K562 (cell line): ENCODE results near the gene NEU3. TPM values are rescaled to one million over a fixed set of nuclear protein-coding genes. Genes with fewer than 3 reads are reported as not detected.
A peak's percentile ranks its signal among the peaks of the same experiment; 100 is the strongest.

Experiments used
- ARID2 ChIP-seq: fragments of 450-650 bp; IDR thresholded peaks from 2 replicates; pipeline ENCODE4 v1.6.1; 2017; ENCODE audit warnings: antibody characterized with exemption, mild to moderate bottlenecking
- BRD9 ChIP-seq: fragments of 450-650 bp; IDR thresholded peaks from 2 replicates; pipeline ENCODE4 v1.6.1; 2018; ENCODE audit warnings: low read depth; ENCODE audit not compliant: partially characterized antibody
- CCAR2 ChIP-seq: fragments of 200-400 bp; formaldehyde crosslinking; IDR thresholded peaks from 2 replicates; pipeline ENCODE4 v1.6.1; 2017; ENCODE audit warnings: mild to moderate bottlenecking, low read depth, low read length
- DMBX1 ChIP-seq: fragments of 250-450 bp; sonication (Bioruptor Pico); IDR thresholded peaks from 2 replicates; pipeline ENCODE4 v1.8.0; 2022; ENCODE audit warnings: inconsistent platforms, mild to moderate bottlenecking, moderate library complexity, borderline replicate concordance
- ELF2 ChIP-seq: fragments of 250-450 bp; sonication (Bioruptor Pico); IDR thresholded peaks from 2 replicates; pipeline ENCODE4 v1.5.0; 2021; ENCODE audit warnings: mild to moderate bottlenecking
- FOS ChIP-seq: IDR thresholded peaks from 3 replicates; pipeline ENCODE4 v1.6.1; 2011; ENCODE audit not compliant: insufficient read length; ENCODE audit errors: extremely low read depth
- NR2C2 ChIP-seq, 2 experiments: fragments of 200-800 bp in 1 of 2; sonication (Bioruptor generic) in 1 of 2; sonication (generic) in 1 of 2; formaldehyde crosslinking in 1 of 2; IDR thresholded peaks; 2 replicates each; pipeline versions ENCODE4 v1.6.1 to v1.8.0; 2016 to 2022; ENCODE audit warnings: mild to moderate bottlenecking in 1 of 2, missing compliant biosample characterization in 1 of 2, missing genetic modification characterization in 1 of 2, missing genetic modification reagents in 1 of 2
- RCOR1 ChIP-seq, 2 experiments: IDR thresholded peaks; 2 replicates each; pipeline ENCODE4 v1.6.1; 2012; ENCODE audit warnings: low read depth in 2 of 2, low read length in 2 of 2, borderline replicate concordance in 1 of 2, improper control_type of control experiment in 1 of 2
- SOX6 ChIP-seq: fragments of 450-650 bp; IDR thresholded peaks from 2 replicates; pipeline ENCODE4 v1.6.1; 2014; ENCODE audit warnings: mild to moderate bottlenecking
- TEAD1 ChIP-seq, 2 experiments: fragments of 450-650 bp in 1 of 2; sonication (generic) in 1 of 2; formaldehyde crosslinking; IDR thresholded peaks; 2 replicates each; pipeline versions ENCODE4 v1.4.0 to v1.8.0; 2020 to 2022; ENCODE audit warnings: mild to moderate bottlenecking in 2 of 2, missing genetic modification reagents in 1 of 2
- XRCC5 ChIP-seq: fragments of 200-400 bp; formaldehyde crosslinking; IDR thresholded peaks from 2 replicates; pipeline ENCODE4 v1.6.1; 2017; ENCODE audit warnings: low read depth, mild to moderate bottlenecking, low read length
- ZNF239 ChIP-seq: fragments of 250-450 bp; sonication (Bioruptor Pico); IDR thresholded peaks from 2 replicates; pipeline ENCODE4 v1.4.0; 2020; ENCODE audit warnings: mild to moderate bottlenecking
- ZNF77 ChIP-seq: fragments of 250-450 bp; sonication (Bioruptor Pico); IDR thresholded peaks from 2 replicates; pipeline ENCODE4 v1.5.0; 2020
- polyA plus RNA-seq, 8 experiments: library from polyadenylated mRNA; depleted of rRNA in 4 of 8; stranded (reverse) in 5 of 8; unstranded in 3 of 8; fragments of >200 nt; fragmentation: Nextera tagmentation in 2 of 8; fragmentation: Illumina TruSeq in 1 of 8; extraction: Ambion mirVana in 2 of 8; extraction: Trizol in 1 of 8; gene quantifications; 2 replicates each; pipeline versions ENCODE4 v1.2.1 to v1.2.3, GENCODE V29; 2011 to 2014; ENCODE audit warnings: inconsistent platforms in 1 of 8, missing spikeins in 1 of 8
- total RNA-seq, 7 experiments: library from RNA; depleted of rRNA in 6 of 7; stranded (reverse); fragments of >200 nt in 6 of 7; fragmentation: Illumina TruSeq in 2 of 7; extraction: Trizol in 2 of 7; gene quantifications; 2 replicates each; pipeline versions ENCODE4 v1.2.1 to v1.2.3, GENCODE V29; 2011 to 2021; ENCODE audit warnings: low replicate concordance in 1 of 7
- TF ChIP-seq, protein P1 (sequence below), 2 experiments: fragments of 450-650 bp; IDR thresholded peaks; 2 replicates each; pipeline ENCODE4 v1.6.1; 2016; ENCODE audit warnings: mild to moderate bottlenecking in 2 of 2, borderline replicate concordance in 1 of 2, low read depth in 1 of 2, moderate library complexity in 1 of 2
- TF ChIP-seq, protein P2 (sequence below): IDR thresholded peaks from 2 replicates; pipeline ENCODE4 v1.6.1; 2011; ENCODE audit warnings: borderline replicate concordance, low read depth, mild to moderate bottlenecking, moderate library complexity, low read length; ENCODE audit not compliant: insufficient read depth, poor library complexity, severe bottlenecking
- TF ChIP-seq, protein P3 (sequence below): fragments of 250-450 bp; sonication (Bioruptor Pico); IDR thresholded peaks from 2 replicates; pipeline ENCODE4 v1.8.0; 2022; ENCODE audit warnings: moderate library complexity, mild to moderate bottlenecking, inconsistent platforms

The NEU3 gene
- total and polyA plus RNA-seq, 9 of the 15 experiments (the other 6 are each of a cell fraction or from before 2014, with no cell fraction given): 6.2 to 41.3 (median 31.1) TPM

DNA sequence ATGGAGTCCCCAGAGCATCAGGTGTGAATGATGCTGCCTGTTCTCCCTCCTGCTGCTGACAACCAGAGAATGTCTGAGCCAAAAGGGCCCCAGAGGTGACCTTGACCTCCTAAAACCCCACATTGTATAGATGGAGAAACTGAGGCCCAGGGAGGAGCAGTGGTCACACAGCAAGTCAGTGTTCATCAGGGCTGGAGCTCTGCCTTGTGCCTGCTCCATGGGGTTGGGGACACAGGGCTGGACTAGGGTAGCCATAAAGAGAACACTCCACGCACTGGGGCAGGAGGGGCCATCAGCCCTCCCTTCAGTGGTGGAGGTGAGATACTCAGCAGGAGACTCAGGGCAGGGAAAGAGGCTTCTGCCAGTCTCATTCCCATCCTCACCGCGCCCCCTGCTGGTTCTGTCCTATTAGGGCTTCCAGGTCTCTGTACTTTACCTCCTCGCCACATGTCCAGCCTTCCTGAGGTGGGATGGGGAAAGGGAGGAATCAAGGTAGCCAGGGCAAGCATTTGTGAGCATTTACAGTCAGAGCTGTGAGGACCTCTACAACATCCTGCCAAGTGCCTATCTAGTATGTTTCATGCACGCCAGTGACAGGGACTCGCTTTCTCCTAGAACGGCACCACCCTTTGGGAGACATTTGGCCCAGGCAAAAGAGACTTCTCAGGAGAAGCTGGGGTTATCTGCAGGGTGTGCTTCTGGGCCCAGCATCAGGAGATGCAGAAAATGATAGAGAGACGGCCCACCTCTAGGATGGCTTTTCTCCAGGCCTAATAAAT lies 43.2 kb downstream of the NEU3 start (continued):
- TF ChIP-seq, protein P1, sequence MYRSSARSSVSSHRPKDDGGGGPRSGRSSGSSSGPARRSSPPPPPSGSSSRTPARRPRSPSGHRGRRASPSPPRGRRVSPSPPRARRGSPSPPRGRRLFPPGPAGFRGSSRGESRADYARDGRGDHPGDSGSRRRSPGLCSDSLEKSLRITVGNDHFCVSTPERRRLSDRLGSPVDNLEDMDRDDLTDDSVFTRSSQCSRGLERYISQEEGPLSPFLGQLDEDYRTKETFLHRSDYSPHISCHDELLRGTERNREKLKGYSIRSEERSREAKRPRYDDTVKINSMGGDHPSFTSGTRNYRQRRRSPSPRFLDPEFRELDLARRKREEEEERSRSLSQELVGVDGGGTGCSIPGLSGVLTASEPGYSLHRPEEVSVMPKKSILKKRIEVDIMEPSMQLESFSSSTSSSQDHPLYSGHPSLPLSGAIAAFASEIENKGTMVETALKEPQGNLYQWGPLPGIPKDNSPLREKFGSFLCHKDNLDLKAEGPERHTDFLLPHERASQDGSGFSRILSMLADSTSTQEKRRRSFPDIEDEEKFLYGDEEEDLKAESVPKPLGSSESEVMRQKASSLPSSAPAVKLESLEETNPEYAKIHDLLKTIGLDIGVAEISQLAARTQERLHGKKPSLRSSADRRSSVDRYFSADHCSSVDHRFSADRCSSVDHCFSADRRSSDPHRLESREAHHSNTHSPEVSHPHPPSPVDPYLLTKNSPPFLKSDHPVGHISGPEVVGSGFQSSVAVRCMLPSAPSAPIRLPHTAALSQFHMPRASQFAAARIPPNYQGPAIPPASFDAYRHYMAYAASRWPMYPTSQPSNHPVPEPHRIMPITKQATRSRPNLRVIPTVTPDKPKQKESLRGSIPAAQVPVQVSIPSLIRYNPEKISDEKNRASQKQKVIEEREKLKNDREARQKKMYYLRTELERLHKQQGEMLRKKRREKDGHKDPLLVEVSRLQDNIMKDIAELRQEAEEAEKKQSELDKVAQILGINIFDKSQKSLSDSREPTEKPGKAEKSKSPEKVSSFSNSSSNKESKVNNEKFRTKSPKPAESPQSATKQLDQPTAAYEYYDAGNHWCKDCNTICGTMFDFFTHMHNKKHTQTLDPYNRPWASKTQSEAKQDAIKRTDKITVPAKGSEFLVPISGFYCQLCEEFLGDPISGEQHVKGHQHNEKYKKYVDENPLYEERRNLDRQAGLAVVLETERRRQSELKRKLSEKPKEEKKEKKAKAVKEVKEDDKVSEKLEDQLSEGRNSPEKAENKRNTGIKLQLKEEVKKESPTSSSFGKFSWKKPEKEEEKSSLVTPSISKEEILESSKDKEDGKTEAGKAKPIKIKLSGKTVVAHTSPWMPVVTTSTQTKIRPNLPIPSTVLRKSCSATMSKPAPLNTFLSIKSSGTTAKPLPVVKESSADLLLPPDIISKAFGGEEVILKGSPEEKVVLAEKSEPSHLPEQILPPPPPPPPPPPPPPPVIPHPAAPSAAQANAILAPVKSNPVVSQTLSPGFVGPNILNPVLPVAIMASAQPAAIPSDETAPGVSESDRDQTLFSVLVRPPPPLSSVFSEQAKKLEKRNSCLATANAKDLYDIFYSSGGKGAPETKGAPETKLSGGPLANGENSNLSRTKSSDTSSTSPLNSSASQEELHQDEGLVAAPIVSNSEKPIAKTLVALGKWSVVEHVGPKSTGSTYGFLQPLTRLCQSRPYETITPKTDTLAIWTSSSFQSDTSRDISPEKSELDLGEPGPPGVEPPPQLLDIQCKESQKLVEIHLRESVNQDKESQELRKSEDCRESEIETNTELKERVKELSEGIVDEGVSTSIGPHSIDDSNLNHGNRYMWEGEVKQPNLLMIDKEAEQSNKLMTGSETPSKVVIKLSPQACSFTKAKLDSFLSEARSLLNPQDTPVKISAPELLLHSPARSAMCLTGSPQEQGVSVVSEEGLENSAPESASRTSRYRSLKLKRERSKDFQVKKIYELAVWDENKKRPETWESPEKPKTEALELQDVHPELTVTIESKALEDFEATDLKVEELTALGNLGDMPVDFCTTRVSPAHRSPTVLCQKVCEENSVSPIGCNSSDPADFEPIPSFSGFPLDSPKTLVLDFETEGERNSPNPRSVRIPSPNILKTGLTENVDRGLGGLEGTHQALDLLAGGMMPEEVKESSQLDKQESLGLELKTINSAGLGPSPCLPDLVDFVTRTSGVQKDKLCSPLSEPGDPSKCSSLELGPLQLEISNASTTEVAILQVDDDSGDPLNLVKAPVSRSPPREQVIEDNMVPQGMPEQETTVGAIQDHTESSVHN (IDR thresholded peaks at IDR 0.05; ENCODE audit: borderline replicate concordance in 1 of 2, low read depth in 1 of 2): no peak
- TF ChIP-seq BRD9 (no peak), ZNF239 (no peak), ELF2 (CRISPR knock-in tag) (no peak), ZNF77 (CRISPR knock-in tag) (no peak), TEAD1 (CRISPR knock-in tag; IDR thresholded peaks at IDR 0.05) (peak in 1 of 2 experiments; percentile 13; a peak in 1 of 4 replicates), CCAR2 (no peak), FOS (no peak), SOX6 (peak; percentile 35), DMBX1 (CRISPR knock-in tag) (no peak), XRCC5 (peak; percentile 82; the same call in 1 of the 2 replicates), NR2C2 (CRISPR knock-in tag; IDR thresholded peaks at IDR 0.05) (no peak), NR2C2 (tag; IDR thresholded peaks at IDR 0.05) (peak; percentile 59), RCOR1 (IDR thresholded peaks at IDR 0.05; ENCODE audit: borderline replicate concordance in 1 of 2, low read depth in 2 of 2, low read length in 2 of 2) (peak in 1 of 2 experiments; percentile 32; a peak in 1 of 4 replicates), ARID2 (0 out of 2 replicates have a peak, but pooled peaks have one; percentile 43)
- TF ChIP-seq, protein P2, sequence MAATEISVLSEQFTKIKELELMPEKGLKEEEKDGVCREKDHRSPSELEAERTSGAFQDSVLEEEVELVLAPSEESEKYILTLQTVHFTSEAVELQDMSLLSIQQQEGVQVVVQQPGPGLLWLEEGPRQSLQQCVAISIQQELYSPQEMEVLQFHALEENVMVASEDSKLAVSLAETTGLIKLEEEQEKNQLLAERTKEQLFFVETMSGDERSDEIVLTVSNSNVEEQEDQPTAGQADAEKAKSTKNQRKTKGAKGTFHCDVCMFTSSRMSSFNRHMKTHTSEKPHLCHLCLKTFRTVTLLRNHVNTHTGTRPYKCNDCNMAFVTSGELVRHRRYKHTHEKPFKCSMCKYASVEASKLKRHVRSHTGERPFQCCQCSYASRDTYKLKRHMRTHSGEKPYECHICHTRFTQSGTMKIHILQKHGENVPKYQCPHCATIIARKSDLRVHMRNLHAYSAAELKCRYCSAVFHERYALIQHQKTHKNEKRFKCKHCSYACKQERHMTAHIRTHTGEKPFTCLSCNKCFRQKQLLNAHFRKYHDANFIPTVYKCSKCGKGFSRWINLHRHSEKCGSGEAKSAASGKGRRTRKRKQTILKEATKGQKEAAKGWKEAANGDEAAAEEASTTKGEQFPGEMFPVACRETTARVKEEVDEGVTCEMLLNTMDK: peak; percentile 61
- TF ChIP-seq, protein P3, sequence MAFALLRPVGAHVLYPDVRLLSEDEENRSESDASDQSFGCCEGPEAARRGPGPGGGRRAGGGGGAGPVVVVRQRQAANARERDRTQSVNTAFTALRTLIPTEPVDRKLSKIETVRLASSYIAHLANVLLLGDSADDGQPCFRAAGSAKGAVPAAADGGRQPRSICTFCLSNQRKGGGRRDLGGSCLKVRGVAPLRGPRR (CRISPR knock-in tag): peak; percentile 70; the same call in 1 of the 2 replicates
